OCI-M2 (cell line): ENCODE results near the gene SUPT16H.
"Not testable (repeated sequence)": the region's sequence is repeated elsewhere in the genome, so short reads cannot be mapped to it uniquely, and the experiment has no call there.

Experiments
- DNase-seq: peaks from one replicate; lab custom pipeline; 2025; ENCODE audit not compliant: unreplicated experiment; lab: John Stamatoyannopoulos, UW

The SUPT16H gene

GRCh38 chr14:21302836-21303140 is 81.0 kb downstream of the SUPT16H start:
- not testable (repeated sequence) for DNase-seq

DNA sequence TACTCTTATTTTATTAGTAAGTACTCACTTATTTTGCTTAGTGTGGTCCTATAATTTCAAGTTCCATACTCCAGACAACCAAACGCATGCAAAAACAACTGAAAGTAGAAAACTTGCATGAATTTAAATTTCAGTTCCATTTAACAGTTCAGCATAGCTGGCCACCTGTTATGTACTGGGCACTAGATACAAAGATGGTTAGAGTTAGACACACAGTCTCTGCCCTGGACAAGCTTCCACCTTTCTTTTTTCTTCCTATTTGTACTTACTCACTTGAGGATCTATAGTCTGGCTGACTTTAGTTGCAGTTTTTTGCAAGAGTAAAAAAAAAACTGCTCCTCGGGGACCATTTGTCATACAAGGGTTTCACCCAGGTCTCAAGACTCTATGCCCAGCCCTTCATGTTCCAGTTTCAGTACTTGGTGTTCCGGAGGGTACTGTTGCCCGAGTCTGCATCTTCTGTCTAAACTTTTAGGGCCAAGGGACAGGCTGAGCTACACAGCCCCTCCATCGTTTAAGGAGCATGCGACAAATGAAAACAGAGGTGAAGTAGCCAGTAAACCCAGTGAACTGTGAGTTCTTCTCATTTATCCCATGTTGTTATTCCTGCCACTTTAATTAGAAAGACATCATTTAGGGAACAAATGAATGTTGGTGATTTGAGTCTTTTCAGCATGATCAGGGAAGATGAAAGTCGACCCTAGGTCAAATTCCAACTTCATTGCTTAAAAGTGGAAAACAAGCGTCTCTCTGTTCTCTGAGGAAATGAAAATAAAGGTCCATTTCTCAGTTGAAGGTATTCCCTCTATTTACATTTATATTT is 81.6 kb downstream of the SUPT16H start:
- DNase-seq: no peak
